ENCODE results near the gene CCAR1. TPM values are rescaled to one million over a fixed set of nuclear protein-coding genes. Genes with fewer than 3 reads are reported as not detected.

CCAR1 gene
- total RNA-seq, 1 experiment from 2014 or later: 84.4 TPM

- Histone ChIP-seq H3K4me3 (replicated peaks in 1 of 2; ENCODE audit: low read depth in 1 of 2, low read length in 2 of 2) (no peak overlapping the region), H3K79me2 (ENCODE audit: insufficient read depth, low read length) (no peaks in the 10 kb centered on the region), H3K27me3 (ENCODE audit: insufficient read depth, low read length) (no peaks in the 10 kb centered on the region), H3K27ac (ENCODE audit: low read depth, low read length) (no peak overlapping the region), H3K4me1 (ENCODE audit: control insufficient read depth in 1 of 2, insufficient read depth in 2 of 2, low read length in 2 of 2) (peaks cover 0 to 3% of the 10 kb centered on the region in 2 experiments; a peak in 3 of 4 replicates), H4K20me1 (ENCODE audit: insufficient read depth) (no peaks in the 10 kb centered on the region), H3K36me3 (ENCODE audit: control insufficient read depth in 1 of 2, insufficient read depth in 2 of 2, low read length in 2 of 2) (no peaks in the 10 kb centered on the region), H3K9ac (ENCODE audit: low read length) (no peak overlapping the region), H3K9me2 (ENCODE audit: insufficient read depth) (no peaks in the 10 kb centered on the region), H2AFZ (ENCODE audit: low read depth, low read length, poor library complexity, severe bottlenecking) (no peak overlapping the region), H3K4me2 (ENCODE audit: low read length) (no peak overlapping the region), H3K9me3 (ENCODE audit: control insufficient read depth in 1 of 2, insufficient read depth in 1 of 2, low read depth in 1 of 2, low read length in 2 of 2) (no peaks in the 10 kb centered on the region)
- DNase-seq (ENCODE audit: low read depth, low spot score) (no peak), ATAC-seq (no peak)
- no TSS peak for BruUV-seq (replicated peaks)
- ChIA-PET POLR2A (no interaction called here), RAD21 (ENCODE audit: low non-redundant PET in 1 of 2, low total read pairs in 2 of 2, uncharacterized antibody in 2 of 2, unreplicated experiment in 2 of 2) (no interaction called here), CTCF (no interaction called here)
- intact Hi-C loops (cut with micrococcal nuclease): no loop called here
- TF ChIP-seq JUND (IDR thresholded peaks at IDR 0.05): no peak
- no peak for TF ChIP-seq CBX3 (IDR thresholded peaks at IDR 0.05; ENCODE audit: low read depth)
- TF ChIP-seq ZFX (IDR thresholded peaks at IDR 0.05): no peak
- TF ChIP-seq YY1 (IDR thresholded peaks at IDR 0.05; ENCODE audit: extremely low read depth, insufficient replicate concordance, low read depth, low read length): no peak
- no peak for TF ChIP-seq SIN3A (IDR thresholded peaks at IDR 0.05; ENCODE audit: low read depth)
- no peak for TF ChIP-seq EGR1 (IDR thresholded peaks at IDR 0.05; ENCODE audit: low read depth)
- TF ChIP-seq REST (IDR thresholded peaks at IDR 0.05; ENCODE audit: low read depth): no peak
- no peak for TF ChIP-seq POLR2A (IDR thresholded peaks at IDR 0.05; ENCODE audit: borderline replicate concordance, extremely low read depth, insufficient read depth, insufficient read length)
- no peak for TF ChIP-seq CEBPB (IDR thresholded peaks at IDR 0.05; ENCODE audit: low read depth)
These were observed 111.6 kb downstream of the CCAR1 start for GRCh38 chr10:68832601-68833000.
